GM12874 (cell line): Measurements from ENCODE around the gene TXNRD2.

ENCODE experiments used
- TF ChIP-seq, protein P1 (sequence below): IDR thresholded peaks from 2 replicates; pipeline ENCODE4 v1.5.1; 2011; ENCODE audit warnings: low read depth, mild to moderate bottlenecking, control low read depth, low read length, moderate library complexity; ENCODE audit not compliant: insufficient read depth

The TXNRD2 gene

DNA sequence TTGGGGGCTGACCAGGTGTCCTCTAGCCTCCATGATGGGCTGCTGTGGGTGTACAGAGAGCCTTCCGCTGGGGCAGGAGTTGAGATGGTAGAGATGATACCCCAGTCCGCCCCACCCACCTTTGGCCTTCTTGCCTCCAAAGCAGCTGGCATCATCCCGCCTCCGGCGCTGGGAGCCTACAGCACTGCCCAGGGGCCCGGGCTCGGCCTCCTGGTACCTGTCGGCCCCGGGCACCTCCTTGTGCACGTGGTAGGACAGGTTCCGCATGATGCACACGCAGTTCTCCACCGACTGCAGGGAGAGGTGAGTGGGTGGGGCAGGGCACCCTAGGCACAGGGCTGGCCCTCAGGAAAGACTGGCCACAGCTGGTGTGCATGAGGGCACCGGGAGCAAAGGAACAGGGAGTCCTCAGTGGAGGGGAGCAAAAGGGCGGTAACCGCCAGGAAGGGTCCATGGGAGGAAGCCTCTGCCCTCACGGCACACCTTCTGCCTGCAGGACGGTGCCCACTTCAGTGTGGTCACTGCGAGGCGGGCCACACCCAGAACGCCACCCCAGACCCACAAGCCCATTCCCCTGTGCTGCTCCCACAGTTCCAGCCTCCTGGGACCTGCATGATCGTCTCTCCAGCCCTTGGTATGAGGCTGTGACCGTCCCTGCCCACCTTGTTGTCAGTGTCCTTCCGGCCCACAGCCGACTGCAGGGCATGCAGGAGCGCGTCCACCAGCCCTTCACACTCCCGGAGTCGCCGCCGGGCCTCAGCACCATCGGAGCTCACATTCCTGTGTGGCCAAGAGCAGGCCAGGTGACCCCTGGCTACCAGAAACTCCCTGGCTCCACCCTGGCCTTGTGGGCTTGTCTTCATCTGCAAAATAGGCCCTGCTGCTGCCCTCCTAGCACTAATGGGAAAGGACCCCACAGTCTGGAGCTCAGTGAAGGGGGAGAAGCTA is 36.0 kb upstream of the TXNRD2 start:
- TF ChIP-seq, protein P1, sequence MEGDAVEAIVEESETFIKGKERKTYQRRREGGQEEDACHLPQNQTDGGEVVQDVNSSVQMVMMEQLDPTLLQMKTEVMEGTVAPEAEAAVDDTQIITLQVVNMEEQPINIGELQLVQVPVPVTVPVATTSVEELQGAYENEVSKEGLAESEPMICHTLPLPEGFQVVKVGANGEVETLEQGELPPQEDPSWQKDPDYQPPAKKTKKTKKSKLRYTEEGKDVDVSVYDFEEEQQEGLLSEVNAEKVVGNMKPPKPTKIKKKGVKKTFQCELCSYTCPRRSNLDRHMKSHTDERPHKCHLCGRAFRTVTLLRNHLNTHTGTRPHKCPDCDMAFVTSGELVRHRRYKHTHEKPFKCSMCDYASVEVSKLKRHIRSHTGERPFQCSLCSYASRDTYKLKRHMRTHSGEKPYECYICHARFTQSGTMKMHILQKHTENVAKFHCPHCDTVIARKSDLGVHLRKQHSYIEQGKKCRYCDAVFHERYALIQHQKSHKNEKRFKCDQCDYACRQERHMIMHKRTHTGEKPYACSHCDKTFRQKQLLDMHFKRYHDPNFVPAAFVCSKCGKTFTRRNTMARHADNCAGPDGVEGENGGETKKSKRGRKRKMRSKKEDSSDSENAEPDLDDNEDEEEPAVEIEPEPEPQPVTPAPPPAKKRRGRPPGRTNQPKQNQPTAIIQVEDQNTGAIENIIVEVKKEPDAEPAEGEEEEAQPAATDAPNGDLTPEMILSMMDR: no peak

DNA sequence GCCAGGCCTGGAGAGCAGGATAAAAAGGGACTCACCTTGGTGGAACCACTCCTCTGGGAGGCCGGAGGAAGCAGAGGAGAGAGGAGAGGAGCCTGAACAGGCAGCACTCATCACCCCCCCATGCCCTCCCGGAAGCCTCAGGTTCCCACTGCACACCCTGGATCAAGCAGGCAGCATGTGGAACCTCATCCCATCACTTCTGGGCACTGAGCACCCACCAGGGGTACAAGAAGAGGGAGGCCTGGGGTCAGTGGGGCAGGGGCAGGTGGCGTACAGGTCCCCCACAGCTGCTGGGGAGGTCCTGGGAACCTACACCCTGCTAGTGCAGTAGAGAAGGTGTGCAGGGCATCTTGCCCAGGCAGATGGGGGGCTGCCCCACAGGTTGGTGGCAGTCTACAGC is 35.1 kb upstream of the TXNRD2 start:
- TF ChIP-seq, protein P1: no peak

DNA sequence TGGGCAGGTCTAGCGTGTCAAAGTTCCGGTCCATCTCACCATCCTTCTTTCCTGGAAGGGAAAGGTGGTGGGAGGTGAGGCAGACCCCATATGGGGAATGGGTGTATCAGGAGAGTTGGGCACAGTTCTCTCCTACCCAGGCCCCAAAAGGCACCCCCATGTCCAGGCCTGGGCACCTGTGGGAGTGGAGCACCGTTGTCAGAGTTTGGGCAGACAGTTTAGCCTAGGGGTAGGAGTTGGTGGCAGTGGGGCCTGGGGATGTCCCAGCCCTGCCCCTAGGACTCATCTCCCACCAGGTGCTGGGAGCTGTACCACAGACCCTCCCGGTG is 34.1 kb upstream of the TXNRD2 start:
- TF ChIP-seq, protein P1: no peak

DNA sequence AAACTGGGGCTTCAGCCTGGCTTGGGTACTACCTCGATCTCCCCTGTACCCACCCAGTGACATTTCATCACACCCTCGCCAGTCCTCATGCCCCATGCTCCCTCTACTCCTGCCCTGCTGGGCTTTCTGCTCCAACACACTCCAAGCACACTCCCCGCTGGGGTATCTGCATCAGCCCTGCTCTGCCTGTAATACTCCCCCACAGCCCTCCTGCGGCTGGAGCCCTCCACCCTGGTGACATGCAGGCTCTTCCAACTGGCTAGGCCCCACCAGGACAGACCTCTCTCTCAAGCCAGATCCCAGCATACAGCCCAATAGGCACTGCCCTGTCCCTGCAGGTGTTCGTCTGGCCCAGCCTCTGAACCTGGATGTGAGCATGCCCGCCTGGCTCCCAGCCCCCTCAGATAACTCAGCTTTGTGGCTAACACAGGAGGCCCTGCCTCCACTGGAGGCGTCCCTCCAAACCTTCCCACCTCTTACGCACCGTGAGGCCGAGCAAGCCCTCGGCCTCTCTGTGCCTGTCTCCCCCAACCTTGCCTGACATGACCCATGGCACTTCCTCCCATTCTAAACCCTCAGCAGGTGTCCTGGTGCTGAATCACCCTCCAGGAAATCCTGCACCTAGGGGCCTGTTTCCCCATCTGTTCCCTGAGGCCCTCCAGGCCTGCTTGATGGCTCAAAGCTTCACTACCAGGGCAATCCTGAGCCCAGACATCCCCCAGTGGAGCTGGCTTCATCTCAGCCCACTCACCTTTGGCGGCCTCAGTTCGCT is 33.5 kb upstream of the TXNRD2 start:
- TF ChIP-seq, protein P1: no peak

DNA sequence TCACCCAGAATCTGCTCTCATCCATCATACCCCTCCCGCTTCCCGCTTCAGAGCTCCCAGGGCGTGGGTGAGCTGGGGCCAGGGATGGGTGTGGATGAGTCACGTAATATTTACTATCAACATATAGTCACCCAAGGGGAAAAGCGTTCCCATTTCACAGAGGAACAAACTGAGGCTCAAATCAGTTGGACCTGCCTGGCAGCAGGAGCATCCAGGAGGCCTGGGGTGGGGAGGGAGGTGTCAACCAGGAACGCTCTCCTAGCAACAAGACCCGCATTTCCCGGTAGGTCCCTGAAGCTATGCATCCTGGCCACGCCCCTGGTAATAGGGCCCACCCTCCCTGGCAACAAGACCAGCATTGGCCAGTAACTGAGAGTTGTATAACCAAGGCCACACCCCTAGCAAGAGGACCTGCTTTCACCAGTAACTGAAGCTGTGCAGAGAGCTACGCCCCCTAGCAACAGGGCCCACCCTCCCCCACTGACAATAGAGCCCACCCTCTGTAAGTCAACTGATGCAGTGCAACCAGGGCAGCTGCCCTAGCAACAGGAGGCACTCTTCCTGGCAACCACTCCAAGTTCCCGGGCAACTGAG is 32.7 kb upstream of the TXNRD2 start:
- TF ChIP-seq, protein P1: no peak

DNA sequence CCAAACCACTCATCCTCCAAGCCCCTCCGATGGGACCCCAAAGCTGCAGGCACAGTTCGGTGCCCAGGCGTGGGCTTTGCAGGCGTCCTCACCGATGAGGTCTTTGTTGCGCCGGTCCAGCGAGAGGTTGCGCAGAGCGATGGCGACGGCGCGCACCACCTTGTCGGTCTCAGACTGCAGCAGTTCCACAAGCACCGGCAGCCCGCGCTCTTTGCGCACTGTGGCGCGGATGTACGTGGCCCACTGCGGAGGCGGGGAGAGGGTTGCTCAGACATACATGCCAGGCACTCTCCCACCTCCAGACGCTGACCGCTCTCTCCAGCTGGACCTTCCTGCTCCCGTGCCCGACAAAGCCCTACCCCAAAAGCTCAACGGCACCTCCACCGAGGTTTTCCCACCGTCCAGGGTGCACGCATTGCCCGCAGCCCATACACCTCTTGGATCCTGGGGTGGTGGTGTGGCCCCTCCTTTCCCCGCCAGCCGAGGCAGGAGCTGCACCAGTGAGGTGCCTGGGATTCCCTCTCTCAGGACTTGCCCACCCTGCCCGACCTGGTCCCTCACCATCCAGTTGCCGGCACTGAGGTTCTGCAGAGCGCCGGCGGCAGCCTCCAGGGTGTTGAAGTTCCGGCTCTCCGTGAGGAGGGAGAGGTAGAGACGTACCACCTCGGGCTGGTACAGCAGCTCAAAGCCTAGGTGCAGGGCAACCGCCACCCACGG is 32.1 kb upstream of the TXNRD2 start:
- TF ChIP-seq, protein P1: no peak
